Occipital lobe (tissue), 2 donors: ENCODE data around the gene PPP4C. TPM values are rescaled to one million over a fixed set of nuclear protein-coding genes. Genes with fewer than 3 reads are reported as not detected.
"Not testable (repeated sequence)": the region's sequence is repeated elsewhere in the genome, so short reads cannot be mapped to it uniquely, and the experiment has no call there.

Experiments
- DNase-seq: peaks from one replicate; lab custom pipeline; 2025; lab: John Stamatoyannopoulos, UW
- total RNA-seq: library from RNA; depleted of rRNA; stranded (reverse); fragments of >200 nt; gene quantifications from one replicate; pipeline ENCODE4 v1.2.3, GENCODE V29; 2014

The PPP4C gene
- 81.4 TPM for total RNA-seq

- DNase-seq = peak; percentile 78
Measured at GRCh38 chr16:30075503-30076275, at the start of gene PPP4C. TSS of gene PPP4C (plus strand) at chr16:30075994. CDS start at chr16:30076378, 384 bp downstream.

GRCh38 chr16:30026449-30026848 lies 49.3 kb upstream of the PPP4C start:
- DNase-seq = no peak

GRCh38 chr16:30027588-30028437 lies 48.0 kb upstream of the PPP4C start:
- DNase-seq = no peak

- DNase-seq = no peak
Measured at GRCh38 chr16:30028438-30029076, 47.2 kb upstream of the PPP4C start.

GRCh38 chr16:30030011-30030685 lies 45.6 kb upstream of the PPP4C start:
- DNase-seq = no peak

GRCh38 chr16:30030841-30031413 lies 44.9 kb upstream of the PPP4C start, which contains the start of gene TLCD3B:
TSS of gene TLCD3B (minus strand) at chr16:30031271. CDS start at chr16:30030527, 744 bp downstream.
- DNase-seq = peak; percentile 45

GRCh38 chr16:30031477-30031918 lies 44.3 kb upstream of the PPP4C start:
- DNase-seq = no peak

GRCh38 chr16:30032083-30032819 lies 43.5 kb upstream of the PPP4C start:
- peak; percentile 58 for DNase-seq

- no peak for DNase-seq
Measured at GRCh38 chr16:30033270-30033669, 42.5 kb upstream of the PPP4C start.

- DNase-seq = no peak
Measured at GRCh38 chr16:30040221-30040620, 35.6 kb upstream of the PPP4C start.

GRCh38 chr16:30040690-30041089 lies 35.1 kb upstream of the PPP4C start:
- DNase-seq = not testable (repeated sequence)

- no peak for DNase-seq
Measured at GRCh38 chr16:30041841-30042240, 34.0 kb upstream of the PPP4C start.

GRCh38 chr16:30046178-30046577 lies 29.6 kb upstream of the PPP4C start:
- DNase-seq = no peak

- no peak for DNase-seq
Measured at GRCh38 chr16:30046588-30046987, 29.2 kb upstream of the PPP4C start.

GRCh38 chr16:30049871-30050270 lies 25.9 kb upstream of the PPP4C start:
- peak; percentile 41 for DNase-seq

GRCh38 chr16:30051518-30051917 lies 24.3 kb upstream of the PPP4C start:
- DNase-seq = peak; percentile 16

GRCh38 chr16:30052671-30053372 lies 23.0 kb upstream of the PPP4C start:
- peak; percentile 70 for DNase-seq

GRCh38 chr16:30053376-30054015 lies 22.3 kb upstream of the PPP4C start:
- DNase-seq = no peak

- DNase-seq = no peak
Measured at GRCh38 chr16:30054451-30054850, 21.3 kb upstream of the PPP4C start.
